HG03432 (cell line): ENCODE measurements around the gene ASPDH.

ENCODE experiments used
- ATAC-seq: cut with Tn5 transposase; IDR thresholded peaks from one replicate; pipeline ENCODE4 v1.9.1; 2021; ENCODE audit warnings: mild to moderate bottlenecking, moderate library complexity; ENCODE audit not compliant: unreplicated experiment

The ASPDH gene

GRCh38 chr19:50516456-50516855 lies 2.7 kb upstream of the ASPDH start:
- ATAC-seq = no peak

GRCh38 chr19:50515168-50515561 lies 1.5 kb upstream of the ASPDH start:
- no peak for ATAC-seq

GRCh38 chr19:50514346-50515167 lies 844 bp upstream of the ASPDH start:
- no peak for ATAC-seq

GRCh38 chr19:50512999-50513745 lies 541 bp downstream of the ASPDH start:
- ATAC-seq = no peak

- ATAC-seq = no peak
Observed at GRCh38 chr19:50512112-50512998, 1.4 kb downstream of the ASPDH start.

GRCh38 chr19:50511069-50511822 lies 2.5 kb downstream of the ASPDH start, which contains the start of gene JOSD2:
JOSD2 (minus strand) TSS chr19:50511191; CDS start chr19:50510431, 760 bp downstream.
- peak; percentile 85 for ATAC-seq

GRCh38 chr19:50510700-50511068 lies 3.0 kb downstream of the ASPDH start:
- no peak for ATAC-seq

GRCh38 chr19:50510121-50510670 lies 3.5 kb downstream of the ASPDH start:
- no peak for ATAC-seq

GRCh38 chr19:50509366-50509765 lies 4.3 kb downstream of the ASPDH start:
- no peak for ATAC-seq

GRCh38 chr19:50508843-50509190 lies 4.9 kb downstream of the ASPDH start:
- ATAC-seq = no peak

- ATAC-seq = no peak
Observed at GRCh38 chr19:50507376-50507775, 6.3 kb downstream of the ASPDH start.

GRCh38 chr19:50506700-50507099 lies 7.0 kb downstream of the ASPDH start:
- ATAC-seq = no peak

GRCh38 chr19:50505856-50506611 lies 7.7 kb downstream of the ASPDH start:
- ATAC-seq = no peak

- no peak for ATAC-seq
Observed at GRCh38 chr19:50501568-50502475, 11.9 kb downstream of the ASPDH start.

GRCh38 chr19:50501186-50501567 lies 12.5 kb downstream of the ASPDH start:
- ATAC-seq = no peak

- no peak for ATAC-seq
Observed at GRCh38 chr19:50500753-50501151, 13.0 kb downstream of the ASPDH start.

- no peak for ATAC-seq
Observed at GRCh38 chr19:50500060-50500752, 13.5 kb downstream of the ASPDH start.
